ENCODE measurements around the gene SERPINB4. TPM values are rescaled to one million over a fixed set of nuclear protein-coding genes. Genes with fewer than 3 reads are reported as not detected.

Gene SERPINB4
- total RNA-seq, 4 donors from 2014 or later, result not detected

GRCh38 chr18:63603772-63604171 is 40.3 kb downstream of the SERPINB4 start:
- Histone ChIP-seq H3K27ac (no peak overlapping the region), H3K36me3 (no peaks in the 10 kb centered on the region), H3K9me3 (no peaks in the 10 kb centered on the region), H3K4me1 (no peaks in the 10 kb centered on the region), H3K4me3 (replicated peaks in 1 of 3) (no peak overlapping the region), H3K27me3 (no peaks in the 10 kb centered on the region)
- intact Hi-C loops (cut with DNase I), result no loop called here
- 35 to 42% methylated on average over 1 of the region's 1 CpG for WGBS, 2 donors
- DNase-seq, result no peak
- TF ChIP-seq CTCF (IDR thresholded peaks at IDR 0.05), result no peak
- no peak for TF ChIP-seq POLR2A (IDR thresholded peaks at IDR 0.05)

DNA sequence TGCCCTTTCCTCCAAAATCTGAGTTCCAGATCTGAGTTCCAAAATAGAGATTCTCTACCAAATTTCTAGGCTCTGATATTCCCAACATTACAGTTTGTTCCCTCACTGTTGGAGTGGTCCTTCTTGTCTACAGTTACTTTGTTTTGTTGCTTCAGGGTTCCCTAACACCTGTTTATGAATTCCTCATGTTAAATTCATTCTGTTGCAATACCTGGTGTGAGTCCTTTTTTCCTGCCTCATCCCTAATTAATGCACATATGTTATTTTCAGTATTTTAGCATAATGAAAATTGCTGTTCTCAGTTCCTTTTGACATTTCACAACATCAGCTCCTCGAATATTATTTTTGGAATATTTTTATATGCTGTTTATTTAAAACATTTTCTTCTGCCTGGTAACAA is 40.7 kb downstream of the SERPINB4 start:
- Histone ChIP-seq H3K36me3 (no peaks in the 10 kb centered on the region), H3K9me3 (no peaks in the 10 kb centered on the region), H3K27ac (no peak overlapping the region), H3K4me1 (no peaks in the 10 kb centered on the region), H3K4me3 (replicated peaks in 1 of 3) (no peak overlapping the region), H3K27me3 (no peaks in the 10 kb centered on the region)
- intact Hi-C loops (cut with DNase I), result no loop called here
- TF ChIP-seq CTCF (IDR thresholded peaks at IDR 0.05) (no peak), POLR2A (IDR thresholded peaks at IDR 0.05) (no peak)
- no peak for DNase-seq
- whole genome bisulfite sequencing, 2 donors, result 70 to 76% methylated on average over 1 of the region's 1 CpG

GRCh38 chr18:63596964-63597363 is 47.1 kb downstream of the SERPINB4 start:
- no peak overlapping the region for H3K27ac ChIP-seq
- no peaks in the 10 kb centered on the region for H3K9me3 ChIP-seq
- intact Hi-C loops (cut with DNase I), result no loop called here
- TF ChIP-seq POLR2A (IDR thresholded peaks at IDR 0.05), result no peak
- TF ChIP-seq CTCF (IDR thresholded peaks at IDR 0.05), result no peak
- H3K4me1 ChIP-seq, result no peaks in the 10 kb centered on the region
- H3K36me3 ChIP-seq, result no peaks in the 10 kb centered on the region
- no peaks in the 10 kb centered on the region for H3K27me3 ChIP-seq
- DNase-seq, result no peak
- H3K4me3 ChIP-seq (replicated peaks in 1 of 3), result no peak overlapping the region
- WGBS, 2 donors, result 85% methylated on average over 14 of the region's 14 CpGs

DNA sequence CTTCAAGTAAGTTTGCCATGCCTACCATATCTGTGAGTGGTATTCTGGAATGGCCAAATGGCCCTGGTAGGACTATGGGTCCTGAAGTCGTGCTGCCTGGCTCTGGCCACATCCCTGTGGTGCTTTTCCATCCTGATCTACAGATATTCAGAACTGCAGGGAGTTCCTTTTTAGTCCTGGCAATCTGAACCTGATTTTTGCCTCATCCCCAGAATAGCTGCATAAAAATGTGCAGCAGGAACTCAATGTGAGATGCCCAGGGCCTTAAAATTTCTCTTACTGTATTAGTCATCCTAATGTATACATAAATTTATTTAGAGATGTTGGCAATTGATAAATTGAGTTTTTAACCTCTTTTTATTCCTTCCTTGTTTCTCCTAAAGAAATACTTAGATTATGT is 51.6 kb downstream of the SERPINB4 start:
- no peak for DNase-seq
- no peak overlapping the region for H3K4me3 ChIP-seq (replicated peaks in 1 of 3)
- no peak for TF ChIP-seq POLR2A (IDR thresholded peaks at IDR 0.05)
- no peak for TF ChIP-seq CTCF (IDR thresholded peaks at IDR 0.05)
- no peaks in the 10 kb centered on the region for H3K9me3 ChIP-seq
- intact Hi-C loops (cut with DNase I), result no loop called here
- WGBS, 2 donors, result 57 to 58% methylated on average over 1 of the region's 1 CpG
- H3K4me1 ChIP-seq, result no peaks in the 10 kb centered on the region
- H3K27ac ChIP-seq, result no peak overlapping the region
- no peaks in the 10 kb centered on the region for H3K36me3 ChIP-seq
- H3K27me3 ChIP-seq, result no peaks in the 10 kb centered on the region

DNA sequence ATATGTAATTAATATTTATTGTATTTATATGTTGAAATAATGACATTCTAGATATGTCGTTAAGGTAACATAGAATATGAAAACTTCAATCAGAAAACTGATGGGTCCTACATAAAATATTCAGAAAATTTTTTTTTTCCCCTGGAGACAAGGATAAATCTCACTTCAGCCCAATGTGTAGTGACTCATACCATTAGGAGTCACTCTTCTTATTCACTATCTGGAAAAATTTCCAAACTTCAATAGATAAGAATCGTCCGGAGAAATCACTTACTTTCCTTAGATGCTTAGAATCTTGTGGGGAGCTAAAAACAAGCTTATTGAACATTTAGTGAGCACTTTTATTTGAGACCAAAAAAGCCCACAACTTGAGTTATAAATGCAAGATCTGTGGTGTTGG is 52.3 kb downstream of the SERPINB4 start:
- Histone ChIP-seq H3K36me3 (no peaks in the 10 kb centered on the region), H3K4me3 (replicated peaks in 1 of 3) (no peak overlapping the region), H3K27me3 (no peaks in the 10 kb centered on the region), H3K9me3 (no peaks in the 10 kb centered on the region), H3K4me1 (no peaks in the 10 kb centered on the region), H3K27ac (no peak overlapping the region)
- intact Hi-C loops (cut with DNase I), result no loop called here
- no peak for DNase-seq
- WGBS, 2 donors, result 83 to 84% methylated on average over 3 of the region's 3 CpGs
- no peak for TF ChIP-seq POLR2A (IDR thresholded peaks at IDR 0.05)
- no peak for TF ChIP-seq CTCF (IDR thresholded peaks at IDR 0.05)
